ENCODE measurements around the gene KRTAP10-3. TPM values are rescaled to one million over a fixed set of nuclear protein-coding genes. Genes with fewer than 3 reads are reported as not detected.

Gene KRTAP10-3
- polyA plus RNA-seq, 1 of the 3 experiments (the other 2 are of a cell fraction), result not detected

DNA sequence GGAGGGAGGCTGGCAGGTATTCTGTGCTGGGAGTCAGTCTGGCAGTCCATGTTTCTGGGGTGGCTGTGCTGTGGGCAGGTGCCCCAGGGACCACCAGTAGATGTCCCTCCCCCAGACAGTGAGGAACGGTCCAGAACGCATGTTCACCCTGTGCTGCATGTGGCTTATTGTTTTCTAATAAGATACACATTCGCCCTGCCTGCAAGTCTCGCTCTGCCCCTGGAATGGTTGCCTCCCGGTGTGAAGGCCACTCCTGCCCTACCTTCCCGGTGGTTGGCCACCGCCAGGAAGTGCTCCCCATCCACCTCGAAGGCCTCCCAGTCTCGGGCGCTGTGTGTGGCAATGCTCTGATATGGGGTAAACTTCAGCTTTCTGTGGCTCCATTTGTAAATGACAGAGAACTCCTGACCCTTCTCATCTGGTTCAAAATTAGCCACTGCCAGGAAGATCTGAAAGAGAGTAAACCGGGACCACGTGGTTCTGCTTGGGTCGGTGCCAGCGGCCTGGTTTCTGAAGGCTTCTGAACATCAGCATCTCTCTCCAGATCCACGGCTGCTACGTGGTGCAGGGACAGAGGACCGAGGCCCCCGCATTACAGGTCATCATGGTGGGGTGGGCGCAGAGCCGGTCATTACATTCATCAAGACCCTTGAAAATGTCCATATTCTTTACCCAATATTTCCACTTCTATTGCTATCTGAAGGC lies 33.1 kb downstream of the KRTAP10-3 start:
- Histone ChIP-seq H3K4me1 (ENCODE audit: control insufficient read depth in 1 of 2, insufficient read depth in 2 of 2, low read depth in 1 of 2, low read length in 1 of 2) (no peaks in the 10 kb centered on the region; a peak in 1 of 4 replicates), H4K20me1 (ENCODE audit: insufficient read depth) (no peaks in the 10 kb centered on the region), H3K9ac (no peak overlapping the region), H3K27me3 (ENCODE audit: insufficient read depth) (peaks cover 7% of the 10 kb centered on the region; the same call in 1 of the 2 replicates), H3K36me3 (replicated peaks in 1 of 2; ENCODE audit: control insufficient read depth in 1 of 2, insufficient read depth in 2 of 2, low read length in 1 of 2) (no peaks in the 10 kb centered on the region), H3K79me2 (ENCODE audit: insufficient read depth) (no peaks in the 10 kb centered on the region), H3K4me3 (ENCODE audit: low read depth in 2 of 2, low read length in 1 of 2) (no peak overlapping the region), H2AFZ (ENCODE audit: low read depth) (no peak overlapping the region), H3K4me2 (no peak overlapping the region), H3K27ac (ENCODE audit: low read depth in 2 of 2, low read length in 1 of 2) (no peak overlapping the region), H3K9me2 (no peaks in the 10 kb centered on the region), H3F3A (replicated peaks; ENCODE audit: insufficient read depth) (no peaks in the 10 kb centered on the region), H3K9me3 (no peaks in the 10 kb centered on the region)
- ChIA-PET POLR2A (no interaction called here), CTCF (no interaction called here)
- DNase-seq, result no peak
- no peak for TF ChIP-seq ELF1 (IDR thresholded peaks at IDR 0.05)
- no peak for TF ChIP-seq EZH2phosphoT487 (IDR thresholded peaks at IDR 0.05; ENCODE audit: borderline replicate concordance, low read depth)
- TF ChIP-seq, protein P1, sequence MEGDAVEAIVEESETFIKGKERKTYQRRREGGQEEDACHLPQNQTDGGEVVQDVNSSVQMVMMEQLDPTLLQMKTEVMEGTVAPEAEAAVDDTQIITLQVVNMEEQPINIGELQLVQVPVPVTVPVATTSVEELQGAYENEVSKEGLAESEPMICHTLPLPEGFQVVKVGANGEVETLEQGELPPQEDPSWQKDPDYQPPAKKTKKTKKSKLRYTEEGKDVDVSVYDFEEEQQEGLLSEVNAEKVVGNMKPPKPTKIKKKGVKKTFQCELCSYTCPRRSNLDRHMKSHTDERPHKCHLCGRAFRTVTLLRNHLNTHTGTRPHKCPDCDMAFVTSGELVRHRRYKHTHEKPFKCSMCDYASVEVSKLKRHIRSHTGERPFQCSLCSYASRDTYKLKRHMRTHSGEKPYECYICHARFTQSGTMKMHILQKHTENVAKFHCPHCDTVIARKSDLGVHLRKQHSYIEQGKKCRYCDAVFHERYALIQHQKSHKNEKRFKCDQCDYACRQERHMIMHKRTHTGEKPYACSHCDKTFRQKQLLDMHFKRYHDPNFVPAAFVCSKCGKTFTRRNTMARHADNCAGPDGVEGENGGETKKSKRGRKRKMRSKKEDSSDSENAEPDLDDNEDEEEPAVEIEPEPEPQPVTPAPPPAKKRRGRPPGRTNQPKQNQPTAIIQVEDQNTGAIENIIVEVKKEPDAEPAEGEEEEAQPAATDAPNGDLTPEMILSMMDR (IDR thresholded peaks at IDR 0.05), result no peak
- no peak for TF ChIP-seq GABPA (IDR thresholded peaks at IDR 0.05; ENCODE audit: low read depth)
- 36% methylated on average over 11 of the region's 20 CpGs for WGBS (ENCODE audit: low lambda C conversion rate)

DNA sequence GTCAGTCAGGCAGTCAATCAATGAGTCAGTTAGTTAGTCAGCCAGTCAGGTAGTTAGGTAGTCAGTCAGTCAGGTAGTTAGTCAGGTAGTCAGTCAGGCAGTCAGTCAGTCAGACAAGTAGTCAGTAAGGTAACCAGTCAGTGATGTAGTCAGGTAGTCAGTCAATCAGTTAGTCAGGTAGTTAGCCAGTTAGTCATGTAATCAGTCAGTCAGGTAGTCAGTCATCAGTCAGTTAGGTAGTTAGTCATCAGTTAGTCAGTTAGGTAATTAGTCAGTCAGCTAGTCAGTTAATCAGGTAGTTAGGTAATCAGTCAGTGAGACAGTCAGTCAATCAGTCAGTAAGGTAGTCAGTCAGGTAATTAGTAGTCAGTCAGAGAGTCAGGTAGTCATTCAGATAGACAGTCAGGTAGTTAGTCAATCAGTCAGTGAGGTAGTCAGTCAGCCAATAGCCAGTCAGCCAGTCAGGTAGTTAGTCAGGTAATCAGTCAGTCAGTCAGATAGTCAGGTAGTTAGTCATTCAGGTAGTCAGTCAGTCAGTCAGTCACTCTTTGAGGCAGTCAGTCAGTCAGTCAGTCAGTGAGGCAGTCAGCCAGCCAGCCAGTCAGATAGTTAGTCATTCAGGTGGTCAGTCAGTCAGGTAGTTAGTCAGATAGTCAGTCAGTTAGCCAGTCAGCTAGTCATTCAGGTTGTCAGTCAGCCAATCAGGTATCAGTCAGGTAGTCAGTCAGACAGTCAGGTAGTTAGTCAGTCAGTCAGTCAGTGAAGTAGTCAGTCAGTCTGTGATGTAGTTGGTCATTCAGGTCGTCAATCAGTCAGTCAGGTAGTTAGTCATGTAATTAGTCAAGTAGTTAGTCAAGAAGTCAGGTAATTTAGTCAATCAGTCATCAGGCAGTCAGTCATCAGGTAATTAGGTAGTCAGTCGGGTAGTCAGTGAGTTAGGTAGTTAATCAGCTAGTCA lies 33.9 kb downstream of the KRTAP10-3 start:
- no peak for TF ChIP-seq FOXJ3 (CRISPR knock-in tag; IDR thresholded peaks at IDR 0.05)
- no peak for TF ChIP-seq MXI1 (IDR thresholded peaks at IDR 0.05; ENCODE audit: low read depth, low read length)
- TF ChIP-seq, protein P2, sequence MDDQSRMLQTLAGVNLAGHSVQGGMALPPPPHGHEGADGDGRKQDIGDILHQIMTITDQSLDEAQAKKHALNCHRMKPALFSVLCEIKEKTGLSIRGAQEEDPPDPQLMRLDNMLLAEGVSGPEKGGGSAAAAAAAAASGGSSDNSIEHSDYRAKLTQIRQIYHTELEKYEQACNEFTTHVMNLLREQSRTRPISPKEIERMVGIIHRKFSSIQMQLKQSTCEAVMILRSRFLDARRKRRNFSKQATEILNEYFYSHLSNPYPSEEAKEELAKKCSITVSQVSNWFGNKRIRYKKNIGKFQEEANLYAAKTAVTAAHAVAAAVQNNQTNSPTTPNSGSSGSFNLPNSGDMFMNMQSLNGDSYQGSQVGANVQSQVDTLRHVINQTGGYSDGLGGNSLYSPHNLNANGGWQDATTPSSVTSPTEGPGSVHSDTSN (IDR thresholded peaks at IDR 0.05), result no peak
- TF ChIP-seq, protein P3, sequence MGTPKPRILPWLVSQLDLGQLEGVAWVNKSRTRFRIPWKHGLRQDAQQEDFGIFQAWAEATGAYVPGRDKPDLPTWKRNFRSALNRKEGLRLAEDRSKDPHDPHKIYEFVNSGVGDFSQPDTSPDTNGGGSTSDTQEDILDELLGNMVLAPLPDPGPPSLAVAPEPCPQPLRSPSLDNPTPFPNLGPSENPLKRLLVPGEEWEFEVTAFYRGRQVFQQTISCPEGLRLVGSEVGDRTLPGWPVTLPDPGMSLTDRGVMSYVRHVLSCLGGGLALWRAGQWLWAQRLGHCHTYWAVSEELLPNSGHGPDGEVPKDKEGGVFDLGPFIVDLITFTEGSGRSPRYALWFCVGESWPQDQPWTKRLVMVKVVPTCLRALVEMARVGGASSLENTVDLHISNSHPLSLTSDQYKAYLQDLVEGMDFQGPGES (IDR thresholded peaks at IDR 0.05; ENCODE audit: low read depth, low read length), result no peak
- no peak for TF ChIP-seq GATA2 (CRISPR knock-in tag; IDR thresholded peaks at IDR 0.05)
- no peak for TF ChIP-seq MEF2A (IDR thresholded peaks at IDR 0.05; ENCODE audit: borderline replicate concordance, low read depth)
- TF ChIP-seq RAD21 (IDR thresholded peaks at IDR 0.05; ENCODE audit: low read length), result no peak
- no peak for TF ChIP-seq SIN3A (IDR thresholded peaks at IDR 0.05; ENCODE audit: borderline replicate concordance, low read depth, low read length)
- TF ChIP-seq, protein P4, sequence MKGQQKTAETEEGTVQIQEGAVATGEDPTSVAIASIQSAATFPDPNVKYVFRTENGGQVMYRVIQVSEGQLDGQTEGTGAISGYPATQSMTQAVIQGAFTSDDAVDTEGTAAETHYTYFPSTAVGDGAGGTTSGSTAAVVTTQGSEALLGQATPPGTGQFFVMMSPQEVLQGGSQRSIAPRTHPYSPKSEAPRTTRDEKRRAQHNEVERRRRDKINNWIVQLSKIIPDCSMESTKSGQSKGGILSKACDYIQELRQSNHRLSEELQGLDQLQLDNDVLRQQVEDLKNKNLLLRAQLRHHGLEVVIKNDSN (IDR thresholded peaks at IDR 0.05; ENCODE audit: borderline replicate concordance, low read depth), result no peak
- H3K9me2 ChIP-seq, result no peaks in the 10 kb centered on the region
- ChIA-PET CTCF (no interaction called here), POLR2A (no interaction called here)
- no peak overlapping the region for H3K4me3 ChIP-seq (ENCODE audit: low read depth in 2 of 2, low read length in 1 of 2)
- H3K4me2 ChIP-seq, result no peak overlapping the region
- H3K9me3 ChIP-seq, result no peaks in the 10 kb centered on the region
- no peak for DNase-seq
- WGBS (ENCODE audit: low lambda C conversion rate), result 51% methylated on average over 2 of the region's 2 CpGs
- H3F3A ChIP-seq (replicated peaks; ENCODE audit: insufficient read depth), result no peaks in the 10 kb centered on the region
- H3K79me2 ChIP-seq (ENCODE audit: insufficient read depth), result no peaks in the 10 kb centered on the region
- no peak overlapping the region for H2AFZ ChIP-seq (ENCODE audit: low read depth)
- H3K9ac ChIP-seq, result no peak overlapping the region
- H4K20me1 ChIP-seq (ENCODE audit: insufficient read depth), result no peaks in the 10 kb centered on the region
- no peaks in the 10 kb centered on the region for H3K36me3 ChIP-seq (replicated peaks in 1 of 2; ENCODE audit: control insufficient read depth in 1 of 2, insufficient read depth in 2 of 2, low read length in 1 of 2)
- H3K27me3 ChIP-seq (ENCODE audit: insufficient read depth), result no peaks in the 10 kb centered on the region
- no peaks in the 10 kb centered on the region; a peak in 1 of 4 replicates for H3K4me1 ChIP-seq (ENCODE audit: control insufficient read depth in 1 of 2, insufficient read depth in 2 of 2, low read depth in 1 of 2, low read length in 1 of 2)
- H3K27ac ChIP-seq (ENCODE audit: low read depth in 2 of 2, low read length in 1 of 2), result no peak overlapping the region

All from SK-N-SH (cell line).